Panc1 (cell line): Measurements from ENCODE around the gene ATP9A. TPM values are rescaled to one million over a fixed set of nuclear protein-coding genes. Genes with fewer than 3 reads are reported as not detected.

Experiments
- ATAC-seq: fragments of 200-7000 bp; cut with Tn5 transposase; 2 replicates; pipeline ENCODE4 v1.9.1; 2020; ENCODE audit warnings: mild to moderate bottlenecking, moderate library complexity
- BruUV-seq: library from RNA; stranded (reverse); fragments of 400-500 nt; replicated peaks from 2 replicates; lab custom pipeline; 2021; lab: Mats Ljungman, UMichigan
- CTCF ChIA-PET: fragments of 300-600 bp; sonication (Branson Sonifier 250); formaldehyde crosslinking; loops from one replicate; lab custom pipeline; 2022; ENCODE audit warnings: antibody characterized with exemption; lab: Charles Lee
- POLR2A ChIA-PET: fragments of 300-600 bp; sonication (Branson Sonifier 250); formaldehyde crosslinking; loops from one replicate; lab custom pipeline; 2022; ENCODE audit warnings: antibody characterized with exemption; lab: Charles Lee
- DNase-seq: peaks from one replicate; pipeline ENCODE4 v3.0.0-alpha.2; 2010; ENCODE audit warnings: low read depth, low spot score
- H3K27ac ChIP-seq: 2 replicates; pipeline ENCODE4 v1.5.1; 2011; ENCODE audit warnings: mild to moderate bottlenecking, low read length, inconsistent platforms
- H3K27me3 ChIP-seq: fragments of 200-500 bp; sonication (Bioruptor generic); 2 replicates; pipeline ENCODE4 v1.6.0; 2014; ENCODE audit warnings: low read length, inconsistent platforms; ENCODE audit not compliant: control insufficient read depth, insufficient read depth
- H3K36me3 ChIP-seq: fragments of 200-500 bp; sonication (Bioruptor generic); 2 replicates; pipeline ENCODE4 v1.5.1; 2014; ENCODE audit warnings: inconsistent platforms, mild to moderate bottlenecking, low read length, moderate library complexity; ENCODE audit not compliant: control insufficient read depth, insufficient read depth
- H3K4me1 ChIP-seq: 2 replicates; pipeline ENCODE4 v1.5.1; 2011; ENCODE audit warnings: inconsistent platforms, mild to moderate bottlenecking, low read length, moderate library complexity; ENCODE audit not compliant: control insufficient read depth, insufficient read depth
- H3K4me3 ChIP-seq, 2 experiments: 2 replicates each; pipeline ENCODE4 v1.5.1; 2011 to 2012; ENCODE audit warnings: low read depth in 2 of 2, low read length in 2 of 2, mild to moderate bottlenecking in 2 of 2, inconsistent platforms in 1 of 2, moderate library complexity in 1 of 2
- H3K9me3 ChIP-seq: fragments of 200-500 bp; sonication (Bioruptor generic); 2 replicates; pipeline ENCODE4 v1.5.1; 2014; ENCODE audit warnings: low read depth, mild to moderate bottlenecking, inconsistent platforms, low read length, moderate library complexity; ENCODE audit not compliant: control insufficient read depth, insufficient read depth
- CTCF ChIP-seq: fragments of 450-650 bp; IDR thresholded peaks from 2 replicates; pipeline ENCODE4 v1.5.1; 2017; ENCODE audit warnings: mild to moderate bottlenecking
- POLR2AphosphoS5 ChIP-seq: IDR thresholded peaks from 2 replicates; pipeline ENCODE4 v1.6.1; 2012; ENCODE audit warnings: mild to moderate bottlenecking, low read depth, low read length, moderate library complexity
- REST ChIP-seq, 2 experiments: IDR thresholded peaks; 2 replicates each; pipeline ENCODE4 v1.6.1; 2011 to 2012; ENCODE audit warnings: low read depth in 2 of 2, control low read depth in 1 of 2, low read length in 1 of 2, mild to moderate bottlenecking in 1 of 2, moderate library complexity in 1 of 2; ENCODE audit not compliant: insufficient read depth in 1 of 2
- SIN3A ChIP-seq: IDR thresholded peaks from 2 replicates; pipeline ENCODE4 v1.6.1; 2012; ENCODE audit warnings: low read depth, mild to moderate bottlenecking, low read length, moderate library complexity, borderline replicate concordance; ENCODE audit not compliant: insufficient read depth
- TCF7L2 ChIP-seq: IDR thresholded peaks from 2 replicates; pipeline ENCODE4 v1.6.1; 2011; ENCODE audit warnings: mild to moderate bottlenecking, low read depth, low read length, inconsistent platforms
- in situ Hi-C: cut with HindIII; loops from 2 replicates; pipeline ENCODE4 v1.10.0; 2016; ENCODE audit warnings: low sequenced_read_pairs, low pct_unique_long_range_greater_than_20kb
- intact Hi-C: fragments of 100-400 bp; cut with micrococcal nuclease; formaldehyde crosslinking; loops from one replicate; pipeline ENCODE4 v1.10.0; 2022; ENCODE audit not compliant: unreplicated experiment
- total RNA-seq: library from RNA; stranded (reverse); gene quantifications from one replicate; pipeline ENCODE4 v1.2.1, GENCODE V29; 2021; ENCODE audit not compliant: unreplicated experiment

Gene ATP9A
- total RNA-seq, 1 experiment from 2014 or later, result 8.7 TPM

GRCh38 chr20:51588762-51589161 is 179.4 kb downstream of the ATP9A start:
- Histone ChIP-seq H3K36me3 (no peaks in the 10 kb centered on the region), H3K27ac (no peak overlapping the region), H3K9me3 (no peaks in the 10 kb centered on the region), H3K27me3 (no peaks in the 10 kb centered on the region), H3K4me3 (no peak overlapping the region), H3K4me1 (no peaks in the 10 kb centered on the region)
- no peak for DNase-seq
- TF ChIP-seq TCF7L2, result no peak
- TF ChIP-seq POLR2AphosphoS5, result no peak
- ATAC-seq, result no peak
- in situ Hi-C loops, result no loop called here
- ChIA-PET CTCF (no interaction called here), POLR2A (no interaction called here)
- intact Hi-C loops, result no loop called here
- no TSS peak for BruUV-seq

- Histone ChIP-seq H3K36me3 (no peaks in the 10 kb centered on the region), H3K27ac (no peak overlapping the region), H3K9me3 (no peaks in the 10 kb centered on the region), H3K4me3 (no peak overlapping the region), H3K27me3 (no peaks in the 10 kb centered on the region), H3K4me1 (no peaks in the 10 kb centered on the region)
- in situ Hi-C loops (no loop called here), intact Hi-C loops (no loop called here)
- ATAC-seq (no peak), DNase-seq (no peak)
- POLR2A ChIA-PET, result interaction anchor here (0.7 kb wide), 1 partner anchor 122 kb away, joined by 4 read pairs; no protein-coding TSS in a partner anchor
- no TSS peak for BruUV-seq
- CTCF ChIA-PET, result interaction anchor here (0.6 kb wide), 1 partner anchor 124 kb away, joined by 3 read pairs; no protein-coding TSS in a partner anchor
- no peak for TF ChIP-seq TCF7L2
- TF ChIP-seq CTCF, result no peak
- TF ChIP-seq REST (IDR thresholded peaks at IDR 0.05; ENCODE audit: insufficient read depth in 1 of 2, low read depth in 2 of 2, low read length in 1 of 2), result no peak
- no peak for TF ChIP-seq SIN3A
- TF ChIP-seq POLR2AphosphoS5, result no peak
These were observed 181.0 kb downstream of the ATP9A start for GRCh38 chr20:51587145-51587544.

- Histone ChIP-seq H3K27ac (no peak overlapping the region), H3K4me3 (no peak overlapping the region), H3K4me1 (no peaks in the 10 kb centered on the region), H3K36me3 (no peaks in the 10 kb centered on the region), H3K9me3 (no peaks in the 10 kb centered on the region), H3K27me3 (no peaks in the 10 kb centered on the region)
- in situ Hi-C loops (no loop called here), intact Hi-C loops (no loop called here)
- ATAC-seq (no peak), DNase-seq (no peak)
- TF ChIP-seq SIN3A (no peak), CTCF (no peak), POLR2AphosphoS5 (no peak), TCF7L2 (no peak), REST (IDR thresholded peaks at IDR 0.05; ENCODE audit: insufficient read depth in 1 of 2, low read depth in 2 of 2, low read length in 1 of 2) (no peak)
- POLR2A ChIA-PET, result no interaction called here
- CTCF ChIA-PET, result no interaction called here
- BruUV-seq, result no TSS peak
These were observed 182.2 kb downstream of the ATP9A start for GRCh38 chr20:51586005-51586440.
